Kidney capillary endothelial cell (primary cell): Measurements from ENCODE around the gene SPCS2.

Experiments used
- DNase-seq: peaks from one replicate; pipeline ENCODE4 v3.0.0-alpha.2; 2018; ENCODE audit warnings: low spot score

The SPCS2 gene

DNA sequence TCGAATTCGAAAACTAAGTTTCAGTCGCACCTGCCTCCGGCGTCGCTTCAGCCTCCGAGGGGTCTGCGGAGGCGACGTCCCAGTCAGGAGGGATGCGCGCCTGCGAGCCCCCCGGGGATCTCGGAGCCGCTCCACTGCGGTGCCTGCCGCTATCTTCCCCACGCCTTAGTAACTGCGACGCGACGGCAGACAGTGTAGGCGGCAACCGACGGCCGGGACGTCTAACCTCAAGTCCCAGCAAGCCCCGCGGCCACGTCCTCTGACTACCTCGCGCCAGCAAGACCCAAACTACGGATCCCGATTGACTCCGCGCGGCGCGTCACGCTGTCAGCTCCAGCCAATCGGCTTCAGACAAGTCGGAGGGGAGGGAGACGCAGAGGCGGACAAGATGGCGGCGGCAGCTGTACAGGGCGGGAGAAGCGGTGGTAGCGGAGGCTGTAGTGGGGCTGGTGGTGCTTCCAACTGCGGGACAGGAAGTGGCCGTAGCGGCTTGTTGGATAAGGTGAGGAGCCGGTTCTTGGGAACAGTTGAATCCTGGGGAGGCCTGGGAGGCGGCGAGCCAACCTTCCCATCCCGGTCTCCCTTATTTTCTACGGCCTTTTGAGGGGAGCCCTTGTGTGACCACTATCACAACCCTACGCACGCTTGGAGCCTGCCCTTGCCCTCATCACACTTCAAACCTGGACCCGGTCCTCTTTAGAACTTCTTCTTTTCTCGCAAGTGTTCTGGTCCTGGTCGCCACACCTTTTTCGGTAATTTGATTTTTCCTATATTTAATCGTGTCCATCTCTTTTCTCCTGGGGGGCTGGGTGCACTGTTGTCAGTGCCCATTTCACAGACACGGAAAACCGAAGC is at the start of gene SPCS2, which contains the start of gene XRRA1:
TSS of gene SPCS2 (plus strand) at position 369 of the 855 bp plus-strand sequence. CDS start at position 389, 20 bp downstream.
TSS of gene XRRA1 (minus strand) at position 194 of the 855 bp plus-strand sequence. CDS start 8,213 bp downstream, outside the sequence.
- DNase-seq, result peak; percentile 95

DNA sequence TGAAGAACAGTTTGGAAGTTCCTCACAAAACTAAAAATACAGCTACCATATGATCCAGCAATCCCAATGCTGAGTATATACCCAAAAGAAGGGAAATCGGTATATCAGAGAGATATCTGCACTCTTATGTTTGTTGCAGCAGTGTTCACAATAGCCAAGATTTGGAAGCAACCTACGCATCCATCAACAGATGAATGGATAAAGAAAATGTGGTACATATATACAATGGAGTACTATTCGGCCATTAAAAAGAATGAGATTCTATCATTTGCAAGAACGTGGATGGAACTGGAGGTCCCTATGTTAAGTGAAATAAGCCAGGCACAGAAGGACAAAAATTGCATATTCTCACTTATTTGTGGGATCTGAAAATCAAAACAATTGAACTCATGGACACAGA is 46.7 kb upstream of the SPCS2 start:
- DNase-seq, result no peak

DNA sequence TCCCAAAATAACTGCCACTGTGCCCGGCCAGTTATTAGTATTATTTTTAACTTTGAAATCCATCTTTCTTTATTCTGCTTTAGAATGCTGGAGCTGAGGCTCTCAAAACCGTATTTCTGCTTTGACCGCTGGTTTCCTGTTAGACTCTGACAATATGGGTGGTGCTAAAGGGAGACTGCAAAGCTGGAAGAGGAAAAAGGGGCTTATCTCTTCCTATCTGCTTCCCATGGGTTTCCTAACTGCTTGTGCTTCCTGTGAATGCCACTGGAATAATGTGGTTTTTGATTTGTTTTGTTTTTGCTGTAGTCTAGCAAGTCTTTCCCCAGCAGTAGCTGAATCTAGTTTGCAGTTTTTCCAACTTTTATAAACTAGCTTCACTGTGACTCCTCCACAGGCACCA is 43.7 kb upstream of the SPCS2 start:
- DNase-seq, result peak; percentile 28

DNA sequence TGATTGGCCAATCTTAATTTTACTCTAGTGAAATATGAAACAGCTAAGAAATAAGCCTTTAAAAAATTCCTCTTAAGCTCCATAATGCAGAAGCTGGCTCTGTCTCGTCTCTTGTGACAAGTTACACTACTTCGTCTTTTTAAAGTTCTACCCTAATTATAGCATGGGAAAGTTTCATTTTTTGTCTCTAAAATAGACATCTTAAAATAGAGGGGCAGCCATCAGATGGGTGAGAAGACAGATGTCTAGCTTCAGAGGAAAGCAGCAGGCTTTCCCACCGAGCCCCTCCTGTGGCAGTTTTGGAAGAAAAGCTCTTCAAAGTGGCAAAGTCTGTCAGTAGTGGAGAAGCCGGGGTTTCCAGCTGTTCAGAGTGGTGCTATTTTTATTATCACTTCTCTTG is 39.7 kb upstream of the SPCS2 start:
- no peak for DNase-seq

DNA sequence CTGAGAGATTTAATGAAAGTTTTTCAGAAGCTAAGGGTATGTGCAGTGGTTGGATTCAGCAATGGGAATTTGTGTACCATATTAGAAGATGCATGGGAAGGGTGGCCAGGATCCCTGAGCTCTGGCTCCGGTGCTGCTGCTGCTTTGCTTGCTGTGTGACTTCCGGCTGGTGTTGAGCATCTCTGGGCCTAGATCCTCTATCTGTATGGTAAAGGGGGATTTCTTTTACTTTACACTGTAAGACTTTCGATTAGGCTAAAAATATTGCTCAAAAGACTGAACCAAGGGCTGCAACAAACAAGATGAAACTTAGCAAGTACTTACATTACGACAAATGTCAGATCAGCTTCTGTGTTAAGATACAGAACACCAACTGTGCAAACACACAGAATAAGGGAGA is 39.3 kb upstream of the SPCS2 start:
- DNase-seq, result no peak

DNA sequence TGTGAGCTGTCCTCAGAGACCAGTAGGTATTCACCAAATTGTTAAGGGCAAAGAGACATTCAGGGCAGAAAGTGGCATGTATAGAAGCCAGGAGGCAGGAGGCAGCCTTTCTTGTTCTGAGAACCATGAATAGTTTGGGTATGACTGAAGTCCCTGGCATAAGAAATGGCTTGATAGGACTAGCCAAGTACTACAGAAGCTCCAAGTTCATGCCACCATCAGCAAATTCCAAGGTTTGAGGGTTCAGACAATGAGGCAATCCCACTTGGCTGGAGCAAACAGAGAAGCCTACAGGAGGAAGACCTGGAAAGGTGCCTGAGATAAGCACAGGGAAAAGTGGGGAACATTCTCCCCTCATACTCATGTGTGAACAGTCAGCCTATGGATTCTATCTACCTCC is 25.9 kb upstream of the SPCS2 start:
- DNase-seq, result no peak

DNA sequence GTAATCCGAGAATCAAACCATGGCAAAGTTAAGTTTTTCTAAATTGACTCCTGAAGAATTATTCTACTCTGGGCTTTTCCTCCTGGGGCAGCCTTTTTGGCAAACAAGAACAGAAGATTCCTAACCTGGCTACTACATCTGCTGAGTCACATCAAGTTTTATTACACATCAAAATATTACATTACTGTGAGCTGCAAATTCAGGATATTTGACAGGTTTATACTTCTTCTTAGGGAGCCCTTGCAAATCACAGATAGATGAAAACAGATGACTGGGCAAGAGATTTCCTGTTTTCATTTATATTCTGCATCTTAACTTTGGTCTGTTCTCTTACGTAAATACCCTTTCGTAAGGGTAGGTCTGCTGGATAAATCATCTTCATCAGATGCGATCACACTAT is 23.8 kb upstream of the SPCS2 start:
- DNase-seq, result no peak

DNA sequence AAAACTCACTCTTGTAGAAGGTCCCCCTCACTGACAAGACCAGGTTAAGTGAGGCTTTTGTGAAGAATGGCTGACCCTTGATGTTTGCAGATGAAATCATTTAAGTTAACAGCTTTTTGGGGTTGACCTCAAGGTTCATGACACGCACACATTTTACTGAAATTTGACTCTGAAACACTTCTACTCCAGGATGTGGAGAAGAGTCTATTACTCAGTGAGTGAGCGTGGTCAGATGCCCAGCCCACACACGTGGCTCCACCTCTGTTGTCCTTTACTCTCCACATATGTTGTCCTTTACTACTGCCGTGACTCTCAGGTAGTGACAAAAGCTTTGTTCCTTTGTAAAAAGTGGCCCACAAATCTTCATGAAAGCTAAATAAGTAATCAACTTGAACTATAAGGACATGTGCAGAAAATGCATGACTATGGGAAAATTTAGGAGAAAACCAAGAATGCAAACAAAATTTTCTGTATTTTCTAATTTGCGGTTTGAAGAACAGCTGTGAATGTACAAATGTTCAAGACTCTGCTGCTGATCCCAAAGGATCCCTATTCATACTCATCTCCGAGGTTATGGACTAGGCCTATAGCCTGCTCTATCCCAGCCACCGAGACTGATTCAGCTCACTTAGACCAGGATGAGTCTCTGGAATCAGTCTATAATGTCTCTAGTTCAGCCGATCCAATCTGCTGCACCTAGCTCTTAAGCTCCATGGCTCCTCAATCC is 22.6 kb upstream of the SPCS2 start:
- DNase-seq, result no peak

DNA sequence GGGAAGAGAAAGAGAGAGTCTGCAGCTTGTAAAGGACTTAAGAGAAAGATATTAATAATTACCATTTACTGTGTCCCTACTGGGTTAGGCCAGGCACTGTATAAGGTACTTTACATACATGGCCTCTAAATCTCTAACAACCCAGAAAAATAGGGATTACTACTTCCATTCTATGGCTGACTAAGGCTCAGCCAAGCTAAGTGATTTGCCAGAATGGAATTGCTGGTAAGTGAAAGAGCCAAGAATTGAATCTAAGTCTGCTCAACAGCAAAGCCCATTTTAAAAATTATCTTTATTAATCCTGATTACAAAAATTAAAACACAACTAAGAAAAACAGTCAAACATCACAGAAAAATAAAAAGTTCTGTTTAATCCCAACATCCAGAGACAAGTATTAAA is 21.6 kb upstream of the SPCS2 start:
- DNase-seq, result no peak

DNA sequence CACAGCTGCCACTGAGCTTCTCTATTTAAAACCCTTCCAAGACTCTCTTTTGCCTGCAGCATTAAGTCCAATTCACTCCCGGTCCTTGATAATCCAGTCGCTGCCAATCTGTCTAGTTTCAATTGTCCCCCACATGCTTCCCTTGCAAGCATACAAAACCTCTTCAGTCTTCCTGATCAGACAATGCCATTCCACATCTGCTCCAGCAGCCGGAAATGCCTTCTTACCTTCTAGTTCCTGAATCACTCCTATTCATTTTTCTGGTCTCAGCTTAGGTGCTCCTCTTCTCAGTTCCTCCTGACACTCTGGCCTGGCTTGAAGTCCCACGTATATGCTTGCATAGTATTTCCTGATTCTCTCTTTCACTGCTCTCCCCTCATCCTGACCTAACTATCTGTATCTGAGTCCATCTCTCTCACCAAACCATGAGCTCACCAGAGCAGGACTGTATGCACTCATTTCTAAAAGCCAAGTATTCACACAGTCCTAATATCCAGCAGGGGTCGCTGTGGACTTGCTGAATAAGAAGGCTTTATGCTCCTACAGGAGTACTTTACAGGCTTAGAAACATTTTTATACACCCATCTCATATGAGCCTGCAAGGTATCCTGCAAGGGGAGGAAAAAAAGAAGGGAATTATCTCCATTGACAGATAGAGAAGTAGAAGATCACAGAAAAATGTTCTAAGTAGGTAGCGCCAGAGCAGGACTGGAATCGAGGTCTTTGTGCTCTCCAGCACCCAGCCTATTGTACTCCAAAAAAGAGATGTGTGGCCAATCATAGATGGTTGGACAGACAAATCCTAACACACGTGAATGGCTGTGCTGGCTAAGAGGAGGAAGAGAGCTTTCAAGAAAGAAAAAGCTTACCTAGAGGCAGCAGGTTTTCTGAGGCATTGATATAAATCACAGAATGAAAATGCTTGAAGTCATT is 19.4 kb upstream of the SPCS2 start:
- DNase-seq, result peak; percentile 86

DNA sequence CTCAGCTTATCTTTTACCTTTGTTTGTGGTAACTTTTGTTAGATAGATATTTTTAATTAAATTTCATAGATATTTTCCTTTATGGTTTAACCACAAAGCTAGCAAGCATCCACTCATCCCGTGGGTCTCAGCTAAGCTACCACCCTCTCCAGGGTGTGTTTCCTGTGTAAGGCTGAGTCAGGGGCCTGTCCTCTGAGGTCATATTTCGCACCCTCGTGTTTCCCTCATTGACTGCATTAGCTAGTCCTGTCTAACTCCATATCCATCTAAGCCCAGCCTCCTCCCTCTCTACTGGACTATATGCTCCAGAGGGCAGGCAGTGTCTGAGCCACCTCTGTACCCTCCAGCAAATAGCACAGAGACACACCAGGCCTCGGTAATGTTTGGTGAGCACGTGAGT is 16.9 kb upstream of the SPCS2 start:
- peak; percentile 67 for DNase-seq

DNA sequence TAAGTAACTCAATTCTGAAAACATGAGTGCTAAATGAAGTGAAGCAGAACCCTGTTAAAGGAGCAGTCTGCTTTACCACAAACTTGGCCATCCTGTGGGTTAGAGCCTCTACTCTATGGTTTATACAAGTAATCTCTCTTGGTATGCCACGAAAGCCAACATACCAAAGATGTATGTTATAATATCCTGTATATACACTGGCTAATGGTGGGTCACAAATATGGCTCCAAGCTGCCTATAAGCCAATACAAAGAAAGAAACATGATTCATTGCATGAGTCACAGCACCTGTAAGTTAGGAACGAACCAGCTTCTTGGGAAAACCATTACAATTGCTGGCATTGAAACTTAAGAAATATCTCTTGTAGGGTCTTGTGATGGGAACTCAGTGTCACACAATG is 16.3 kb upstream of the SPCS2 start:
- DNase-seq, result peak; percentile 71

DNA sequence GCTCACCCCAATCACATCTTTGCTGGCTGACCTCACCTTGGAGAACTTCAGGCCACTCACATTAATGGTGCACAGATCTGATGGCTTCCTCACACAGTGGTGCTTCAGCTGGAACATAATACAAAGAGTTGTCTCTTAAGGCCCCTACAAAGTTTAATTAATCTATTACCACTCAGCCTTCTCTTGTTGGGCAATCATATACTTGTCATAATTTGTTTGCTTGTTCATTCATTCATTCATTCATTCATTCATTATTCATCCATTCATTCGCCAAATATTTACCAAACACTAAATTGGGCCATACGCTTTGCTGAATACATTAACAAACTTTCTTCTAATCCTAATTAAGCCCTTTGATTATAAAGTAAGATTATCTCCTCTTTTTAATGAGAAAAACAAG is 15.3 kb upstream of the SPCS2 start:
- no peak for DNase-seq

DNA sequence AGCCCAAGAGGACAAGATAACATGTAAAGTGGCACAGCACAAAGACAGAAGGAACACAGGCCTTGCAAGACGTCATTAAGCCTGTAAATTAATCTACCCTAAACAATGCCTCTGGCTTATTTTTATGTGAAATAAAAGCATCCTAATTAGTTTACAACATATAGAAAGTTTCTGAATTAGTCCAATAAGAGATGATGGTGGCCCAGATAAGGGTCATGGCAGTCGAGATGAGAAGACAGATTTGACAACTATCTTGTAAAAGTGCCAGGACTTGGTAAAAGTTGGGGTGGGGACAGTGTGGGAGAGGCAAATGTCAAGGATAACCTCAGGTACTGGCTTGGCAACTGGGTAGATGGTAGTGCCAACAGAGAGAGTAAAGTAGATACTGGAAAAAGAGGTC is 13.8 kb upstream of the SPCS2 start:
- no peak for DNase-seq

DNA sequence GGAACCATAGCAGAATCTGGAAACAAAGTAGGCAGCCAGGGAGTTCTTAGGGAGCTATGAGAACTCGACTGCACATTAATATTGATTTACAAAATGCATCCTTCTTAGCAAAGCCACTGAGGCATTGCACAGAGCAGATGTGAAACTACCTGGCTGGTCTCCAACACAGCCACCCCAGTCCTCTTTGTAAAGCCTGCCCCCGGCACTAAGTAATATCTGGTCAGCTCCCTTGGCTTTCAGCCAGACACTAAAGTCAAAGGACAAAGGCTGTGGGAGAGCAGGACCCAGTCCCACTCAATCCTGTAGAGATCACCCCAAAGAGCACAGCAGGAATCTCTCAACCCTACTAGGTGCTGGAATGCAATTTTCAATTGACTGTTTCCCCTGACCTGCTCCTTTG is 13.0 kb upstream of the SPCS2 start:
- DNase-seq, result no peak

DNA sequence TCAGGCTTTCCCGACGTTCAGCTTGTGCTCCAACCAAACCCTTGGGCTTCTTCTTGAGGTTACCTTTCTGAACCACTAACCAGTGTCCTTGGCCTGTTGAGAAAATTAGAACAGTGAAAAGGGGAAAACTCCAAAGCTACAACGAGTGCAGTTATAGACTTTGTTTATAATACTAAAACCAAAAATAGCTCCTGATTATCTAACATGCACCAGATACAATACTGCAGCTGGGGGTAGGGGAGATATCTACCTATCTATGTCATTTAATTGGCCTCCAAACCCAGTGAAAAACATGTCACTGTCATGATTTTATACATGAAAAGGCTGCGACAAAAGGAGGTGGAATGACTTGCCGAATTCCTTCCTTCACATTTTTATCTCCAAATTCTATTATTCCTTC is 12.1 kb upstream of the SPCS2 start:
- DNase-seq, result no peak

DNA sequence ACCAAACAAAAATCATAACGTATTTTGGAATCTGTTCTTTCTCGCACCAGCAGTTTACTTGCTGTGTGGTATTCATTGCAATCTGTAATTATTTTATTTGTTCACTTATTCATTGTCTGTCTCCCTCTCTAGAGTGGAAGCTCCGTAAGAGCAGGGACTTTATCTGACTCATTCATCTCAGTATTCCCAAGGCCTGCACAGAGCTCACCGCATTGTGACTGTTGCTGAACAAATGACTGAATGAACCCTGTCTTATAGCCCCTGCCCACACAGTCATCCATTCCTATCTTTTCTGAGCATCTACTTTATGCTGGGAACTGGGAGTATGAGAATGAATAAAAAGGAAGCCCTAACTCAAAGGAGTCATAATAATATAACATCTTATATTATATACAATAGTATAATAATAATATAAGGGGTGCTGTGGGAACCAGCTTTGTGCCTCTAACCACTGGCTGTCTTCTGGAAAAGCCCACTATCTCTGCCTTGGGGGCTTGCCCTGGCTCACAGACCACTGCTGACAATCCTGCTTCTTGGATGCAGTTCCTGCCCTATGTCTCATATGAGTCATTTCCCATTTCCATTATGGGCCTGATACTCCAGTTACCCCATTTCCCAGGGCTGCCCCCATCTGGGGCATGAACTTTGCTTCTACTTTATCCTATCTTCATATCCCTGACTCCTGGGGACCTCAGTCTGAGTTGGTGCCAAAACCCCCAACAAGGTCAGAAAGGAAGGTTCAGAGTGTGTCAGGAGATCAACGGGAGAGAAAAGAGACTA is 11.2 kb upstream of the SPCS2 start:
- DNase-seq, result peak; percentile 51

DNA sequence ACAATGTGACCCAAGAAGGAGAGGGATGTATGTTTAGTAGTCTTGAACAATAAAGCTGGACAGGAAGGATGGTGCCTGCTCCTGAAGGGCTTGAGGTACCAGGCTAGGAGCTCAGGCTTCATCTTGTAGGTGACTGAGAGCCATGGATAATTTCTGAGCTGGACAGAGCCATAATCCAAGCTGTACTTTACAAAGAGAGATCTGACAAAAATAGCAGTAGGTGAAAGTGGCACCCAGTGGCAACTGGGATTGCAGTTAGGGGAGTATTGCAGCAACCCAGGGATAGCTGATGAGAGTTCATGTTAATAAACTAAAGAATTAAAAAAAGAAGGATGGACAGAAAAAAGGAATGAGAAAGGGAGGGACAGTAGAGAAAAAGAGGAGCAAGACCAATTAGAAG is 7.6 kb upstream of the SPCS2 start:
- DNase-seq, result no peak

DNA sequence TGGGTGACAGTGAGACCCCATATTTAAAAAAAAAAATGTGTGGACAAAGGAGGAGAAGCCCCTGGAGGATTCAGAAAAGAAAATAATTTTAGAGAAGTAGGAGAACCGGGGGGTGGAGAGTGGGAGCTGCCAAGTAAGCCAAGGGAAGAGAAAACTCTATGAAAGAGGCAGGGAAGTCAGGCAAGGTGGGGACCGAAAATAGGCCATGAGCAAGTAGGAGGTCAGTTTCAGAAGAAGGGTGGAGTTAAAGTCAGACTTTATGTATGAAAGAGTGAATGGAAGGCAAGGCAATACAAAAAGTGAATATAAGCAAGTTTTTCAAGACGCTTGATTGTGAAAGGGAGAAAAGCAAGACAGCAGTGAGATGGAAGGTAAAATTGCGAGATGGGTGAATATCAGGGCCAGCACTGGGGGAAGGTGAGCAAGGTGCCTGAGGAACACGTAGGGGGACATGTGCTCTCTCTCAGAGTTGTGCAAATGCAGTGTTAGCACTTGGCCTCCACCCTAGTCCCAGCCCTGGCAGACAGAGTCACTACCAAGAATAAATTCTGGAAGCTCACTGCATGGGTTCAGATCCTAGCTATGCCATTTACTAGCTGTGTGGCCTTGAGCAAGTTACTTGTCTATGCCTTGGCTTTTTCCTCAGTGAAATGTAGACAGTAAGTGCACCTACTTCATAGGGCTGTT is 6.8 kb upstream of the SPCS2 start:
- DNase-seq, result no peak

DNA sequence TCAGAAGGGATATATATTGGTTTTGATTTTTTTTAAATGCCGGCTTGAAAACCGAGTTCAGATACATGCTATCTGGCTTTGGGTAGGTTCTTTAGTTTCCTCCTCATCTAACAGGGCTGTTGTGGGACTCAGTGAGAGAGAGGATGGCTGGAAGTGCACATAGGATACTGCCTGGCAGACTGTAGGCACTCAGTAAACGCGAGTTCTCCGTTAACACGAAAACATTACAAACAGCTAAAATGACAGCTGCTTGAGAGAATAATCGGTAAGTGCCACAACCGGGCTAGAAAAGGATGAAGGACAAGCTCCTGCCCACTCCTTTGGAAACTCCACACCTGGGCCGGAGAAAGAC is 544 bp upstream of the SPCS2 start:
- no peak for DNase-seq

DNA sequence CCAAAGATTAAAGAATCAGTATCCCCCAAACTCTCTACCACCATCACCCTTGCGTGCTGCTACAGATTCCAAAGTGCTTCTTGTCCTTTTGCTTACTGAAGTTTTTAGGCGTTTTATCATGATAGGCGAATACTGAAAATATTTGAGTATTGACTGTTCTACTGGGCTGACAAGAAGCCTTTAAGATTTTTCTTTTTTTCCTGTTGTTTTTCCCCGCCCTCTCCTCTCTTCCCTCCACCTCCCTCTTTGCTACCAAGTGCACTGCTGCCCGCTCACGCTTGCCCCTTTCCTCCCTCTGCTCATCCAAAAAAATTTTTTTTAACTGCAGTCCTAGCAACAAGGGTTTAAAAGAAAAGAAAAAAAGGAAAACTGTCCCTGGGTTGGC is 679 bp downstream of the SPCS2 start:
- no peak for DNase-seq
